Mucosa of descending colon (tissue), 3 donors: ENCODE data around the gene GLYAT. TPM values are rescaled to one million over a fixed set of nuclear protein-coding genes. Genes with fewer than 3 reads are reported as not detected.
A peak's percentile ranks its signal among the peaks of the same experiment; 100 is the strongest.

Experiments used
- ATAC-seq: fragments of 200-7000 bp; cut with Tn5 transposase; one replicate; pipeline ENCODE4 v1.9.1; 2020; ENCODE audit warnings: mild to moderate bottlenecking, moderate library complexity
- DNase-seq, 3 donors: peaks; one replicate each; pipeline ENCODE4 v3.0.0-alpha.2; 2020
- H3K36me3 ChIP-seq: fragments of 200-600 bp; one replicate; pipeline ENCODE4 v1.8.0; 2021; ENCODE audit warnings: low read depth, mild to moderate bottlenecking
- H3K4me1 ChIP-seq: fragments of 200-600 bp; one replicate; pipeline ENCODE4 v1.8.0; 2021; ENCODE audit warnings: low read depth, mild to moderate bottlenecking
- H3K4me3 ChIP-seq: fragments of 200-600 bp; one replicate; pipeline ENCODE4 v1.8.0; 2021; ENCODE audit warnings: mild to moderate bottlenecking
- H3K9me3 ChIP-seq: fragments of 200-600 bp; one replicate; pipeline ENCODE4 v1.8.0; 2021; ENCODE audit warnings: mild to moderate bottlenecking
- CTCF ChIP-seq: fragments of 200-600 bp; IDR thresholded peaks from one replicate; pipeline ENCODE4 v1.8.0; 2022; ENCODE audit warnings: antibody characterized with exemption, mild to moderate bottlenecking
- intact Hi-C, 2 donors: fragments of 100-400 bp; cut with DNase I in 1 of 2; cut with micrococcal nuclease in 1 of 2; formaldehyde crosslinking; loops; one replicate each; pipeline versions ENCODE4 v1.11.0 to v1.11.1; 2022; cut with DNase I, micrococcal nuclease
- total RNA-seq, 3 donors: library from RNA; stranded (reverse); fragmentation: NEBNext Ultra II Directional in 2 of 3; extraction: Animal tissue kit (Norgen Biotek cat#: 25700) in 2 of 3; gene quantifications; one replicate each; pipeline versions ENCODE4 v1.2.1 to v1.2.4, GENCODE V29; 2021 to 2023
- donor health status: DM: no; HTN: no; CAD: no; lungs with moderate emphysema.
- donor health status: DM: no; HTN: no; CAD: no.
- donor health status: DM: no; HTN: yes; CAD: no.

The GLYAT gene
- total RNA-seq, 3 donors from 2014 or later = not detected

- intact Hi-C loops = no loop called here
- H3K4me3 ChIP-seq = no peak overlapping the region
- H3K36me3 ChIP-seq = no peaks in the 10 kb centered on the region
- no peaks in the 10 kb centered on the region for H3K9me3 ChIP-seq
- no peaks in the 10 kb centered on the region for H3K4me1 ChIP-seq
- no peak for ATAC-seq
- no peak for TF ChIP-seq CTCF
- DNase-seq = no peak
These were observed 57.1 kb downstream of the GLYAT start for GRCh38 chr11:58674609-58675008.

DNA sequence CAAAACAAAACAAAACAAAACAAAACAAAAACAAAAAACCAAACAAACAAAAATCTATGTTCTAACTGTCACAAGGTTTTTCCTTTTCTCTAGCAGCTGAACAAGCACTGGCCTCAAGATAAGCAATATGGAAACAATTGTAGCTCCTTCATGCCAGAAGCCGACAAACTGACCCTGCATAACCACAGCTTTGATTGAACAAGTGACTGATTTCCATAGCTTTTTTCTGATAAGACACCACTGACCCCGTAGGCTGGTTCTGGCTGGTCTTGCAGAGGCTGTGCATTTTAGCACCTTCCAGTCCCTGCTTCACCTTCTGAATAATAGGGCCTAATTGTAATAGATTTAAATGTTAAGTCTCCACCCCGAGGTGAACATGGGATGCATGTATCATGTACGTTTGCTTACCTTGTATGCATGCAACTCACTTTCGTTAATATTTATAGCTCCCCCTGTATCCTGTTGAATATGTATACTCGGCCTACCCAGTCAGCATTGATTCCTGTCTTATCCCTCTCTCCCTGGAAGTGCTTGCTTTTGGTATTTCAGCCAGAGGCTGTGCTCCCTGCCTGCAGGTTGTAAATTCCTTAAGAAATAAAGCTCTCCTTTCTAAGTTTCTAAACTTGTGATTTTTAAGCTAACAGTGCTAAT lies 59.6 kb downstream of the GLYAT start:
- H3K4me3 ChIP-seq = no peak overlapping the region
- intact Hi-C loops = no loop called here
- no peak for ATAC-seq
- H3K9me3 ChIP-seq = no peaks in the 10 kb centered on the region
- no peak for TF ChIP-seq CTCF
- H3K4me1 ChIP-seq = no peaks in the 10 kb centered on the region
- no peak for DNase-seq
- no peaks in the 10 kb centered on the region for H3K36me3 ChIP-seq

DNA sequence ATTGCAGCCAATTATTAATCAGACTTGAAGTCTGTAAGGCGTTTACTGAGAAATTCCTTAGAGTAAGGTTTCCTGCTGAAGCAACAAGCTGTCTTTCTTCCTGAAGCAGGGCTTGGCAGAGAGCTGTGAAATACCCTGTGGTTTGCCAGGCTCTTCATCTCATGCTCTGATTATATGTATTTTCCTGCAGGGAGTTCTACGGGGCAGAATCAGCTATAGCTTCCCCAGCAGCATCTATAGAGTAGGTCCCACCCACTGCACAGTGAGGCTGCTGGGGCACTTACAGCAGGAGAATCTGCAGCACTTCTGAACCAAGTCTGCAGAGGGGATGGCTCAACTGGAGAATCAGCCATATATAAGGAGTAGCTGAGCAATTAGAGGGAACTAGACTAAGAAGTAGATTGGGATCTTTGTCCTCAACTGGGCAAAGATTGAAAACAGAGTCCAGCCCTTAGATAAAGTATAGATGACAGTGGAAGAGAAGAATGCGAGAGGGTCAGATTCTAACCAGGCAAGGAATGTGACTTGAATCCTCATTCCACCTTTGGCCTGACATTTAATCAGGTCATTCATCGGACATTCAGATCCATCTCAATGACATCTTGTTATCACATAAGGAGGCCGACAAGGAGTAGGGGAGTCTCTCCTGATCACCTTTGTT lies 71.7 kb downstream of the GLYAT start:
- no peaks in the 10 kb centered on the region for H3K9me3 ChIP-seq
- intact Hi-C loops = no loop called here
- DNase-seq (no peak), ATAC-seq (peak; percentile 38)
- H3K36me3 ChIP-seq = no peaks in the 10 kb centered on the region
- no peak for TF ChIP-seq CTCF
- no peaks in the 10 kb centered on the region for H3K4me1 ChIP-seq
- H3K4me3 ChIP-seq = no peak overlapping the region

DNA sequence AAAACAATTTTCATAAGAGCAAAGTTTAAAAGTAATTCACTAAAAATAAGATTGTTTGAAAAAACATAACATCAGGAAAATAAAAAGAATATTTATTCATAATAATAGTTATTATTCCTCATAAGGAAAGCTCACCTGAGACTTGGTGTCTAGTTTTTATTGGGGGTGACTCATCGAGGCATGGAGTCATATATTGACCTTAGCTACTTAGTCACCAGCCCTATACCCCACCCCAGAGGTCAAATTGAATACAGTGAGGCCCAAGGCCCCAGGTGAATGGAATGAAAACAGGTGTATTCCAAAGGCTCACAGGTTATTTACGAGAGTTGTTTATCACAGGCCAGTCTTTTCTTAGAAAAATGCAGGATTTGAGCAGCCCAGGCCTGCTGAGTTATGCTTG lies 72.3 kb downstream of the GLYAT start:
- intact Hi-C loops = no loop called here
- Histone ChIP-seq H3K9me3 (no peaks in the 10 kb centered on the region), H3K4me1 (no peaks in the 10 kb centered on the region), H3K4me3 (no peak overlapping the region), H3K36me3 (no peaks in the 10 kb centered on the region)
- TF ChIP-seq CTCF = no peak
- ATAC-seq (peak; percentile 92), DNase-seq (no peak)

Other genes starting within 250 kb of the GLYAT start
- not detected for gene OR5B21, start 223.8 kb downstream of the GLYAT start, total RNA-seq
- 10 to 100 TPM; 10.7 to 20.1 (median 12.7) TPM for gene LPXN, start 156.1 kb downstream of the GLYAT start, total RNA-seq
- 10 to 100 TPM; 70.0 to 93.9 (median 75.3) TPM for gene ZFP91, start 152.9 kb downstream of the GLYAT start, total RNA-seq
- gene CNTF, start 109.3 kb downstream of the GLYAT start, total RNA-seq = 1 to 10 TPM; 2.0 to 2.6 (median 2.5) TPM
- gene GLYATL2, start 112.8 kb upstream of the GLYAT start, total RNA-seq = not detected
- under 1 TPM in 1 of 3 donors, not detected in 2; 0.19 TPM for gene GLYATL1, start 207.5 kb upstream of the GLYAT start, total RNA-seq